Neural progenitor cell (in vitro differentiated cells): ENCODE measurements around the gene RPF1.

Source experiments
- EZH2phosphoT487 ChIP-seq: fragments of 200-600 bp; sonication (generic); IDR thresholded peaks from 2 replicates; pipeline ENCODE4 v1.6.1; 2017; ENCODE audit warnings: antibody characterized with exemption
- TF ChIP-seq, protein P1 (sequence below): fragments of 200-600 bp; sonication (generic); IDR thresholded peaks from 2 replicates; pipeline ENCODE4 v1.5.1; 2017; ENCODE audit warnings: antibody characterized with exemption, mild to moderate bottlenecking

GRCh38 chr1:84452436-84452835 is 26.6 kb upstream of the RPF1 start:
- TF ChIP-seq EZH2phosphoT487 = no peak
- TF ChIP-seq, protein P1, sequence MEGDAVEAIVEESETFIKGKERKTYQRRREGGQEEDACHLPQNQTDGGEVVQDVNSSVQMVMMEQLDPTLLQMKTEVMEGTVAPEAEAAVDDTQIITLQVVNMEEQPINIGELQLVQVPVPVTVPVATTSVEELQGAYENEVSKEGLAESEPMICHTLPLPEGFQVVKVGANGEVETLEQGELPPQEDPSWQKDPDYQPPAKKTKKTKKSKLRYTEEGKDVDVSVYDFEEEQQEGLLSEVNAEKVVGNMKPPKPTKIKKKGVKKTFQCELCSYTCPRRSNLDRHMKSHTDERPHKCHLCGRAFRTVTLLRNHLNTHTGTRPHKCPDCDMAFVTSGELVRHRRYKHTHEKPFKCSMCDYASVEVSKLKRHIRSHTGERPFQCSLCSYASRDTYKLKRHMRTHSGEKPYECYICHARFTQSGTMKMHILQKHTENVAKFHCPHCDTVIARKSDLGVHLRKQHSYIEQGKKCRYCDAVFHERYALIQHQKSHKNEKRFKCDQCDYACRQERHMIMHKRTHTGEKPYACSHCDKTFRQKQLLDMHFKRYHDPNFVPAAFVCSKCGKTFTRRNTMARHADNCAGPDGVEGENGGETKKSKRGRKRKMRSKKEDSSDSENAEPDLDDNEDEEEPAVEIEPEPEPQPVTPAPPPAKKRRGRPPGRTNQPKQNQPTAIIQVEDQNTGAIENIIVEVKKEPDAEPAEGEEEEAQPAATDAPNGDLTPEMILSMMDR = no peak
